CD4-positive, alpha-beta T cell treated with Interleukin-21 for 1 hour (primary cell): ENCODE results near the gene IDI1.
A peak's percentile ranks its signal among the peaks of the same experiment; 100 is the strongest.
"Not testable (repeated sequence)": the region's sequence is repeated elsewhere in the genome, so short reads cannot be mapped to it uniquely, and the experiment has no call there.

Experiments used
- DNase-seq: peaks from one replicate; pipeline ENCODE4 v3.0.0-alpha.2; 2020

The IDI1 gene

DNA sequence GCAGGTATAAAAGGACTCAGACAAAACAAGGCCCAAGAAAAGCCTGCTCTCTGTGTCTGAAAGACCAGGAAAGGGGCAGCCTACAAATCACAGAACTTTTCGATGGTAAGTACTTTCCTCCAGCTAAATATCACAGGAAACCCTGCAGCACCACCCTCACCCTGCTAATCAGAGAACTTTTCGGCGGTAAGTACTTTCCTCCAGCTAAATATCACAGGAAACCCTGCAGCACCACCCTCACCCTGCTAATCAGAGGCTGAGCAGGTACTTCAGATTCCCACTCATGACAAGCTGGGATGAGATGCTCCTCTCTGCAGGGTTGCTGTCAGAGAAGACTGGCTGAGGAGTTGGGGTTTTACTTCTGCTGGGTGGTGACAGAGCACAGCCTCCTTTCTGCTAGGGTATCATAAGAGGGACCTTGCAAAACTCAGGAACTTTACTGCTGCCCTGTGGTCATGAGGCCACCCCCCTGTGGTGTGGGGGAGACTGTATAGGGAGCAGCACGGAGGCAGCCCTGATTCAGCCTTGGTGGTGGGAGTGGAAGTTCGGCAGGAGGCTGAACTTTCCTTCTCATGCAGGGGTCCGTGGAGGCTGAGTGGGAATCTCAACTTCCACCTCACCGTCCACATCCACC lies 14.4 kb upstream of the IDI1 start:
- DNase-seq, result peak; percentile 53

- DNase-seq, result peak; percentile 28
Observed at GRCh38 chr10:1061930-1062774, 13.2 kb upstream of the IDI1 start.

DNA sequence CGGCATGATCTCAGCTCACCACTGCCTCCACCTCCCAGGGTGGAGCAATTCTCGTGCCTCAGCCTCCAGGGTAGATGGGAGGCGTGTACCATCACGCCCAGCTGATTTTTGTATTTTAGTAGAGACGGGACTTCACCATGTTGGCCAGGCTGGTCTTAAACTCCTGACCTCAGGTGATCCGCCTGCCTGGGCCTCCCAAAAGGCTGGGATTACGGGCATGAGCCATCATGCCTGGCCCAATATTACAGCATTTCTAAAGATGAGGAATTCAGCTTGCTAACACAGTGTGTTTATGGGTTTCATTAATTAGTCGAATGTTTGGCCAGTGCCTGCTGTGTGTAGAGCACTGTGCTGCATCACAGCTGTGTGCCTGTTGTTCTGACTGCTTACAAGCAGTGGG lies 11.0 kb upstream of the IDI1 start:
- no peak for DNase-seq

DNA sequence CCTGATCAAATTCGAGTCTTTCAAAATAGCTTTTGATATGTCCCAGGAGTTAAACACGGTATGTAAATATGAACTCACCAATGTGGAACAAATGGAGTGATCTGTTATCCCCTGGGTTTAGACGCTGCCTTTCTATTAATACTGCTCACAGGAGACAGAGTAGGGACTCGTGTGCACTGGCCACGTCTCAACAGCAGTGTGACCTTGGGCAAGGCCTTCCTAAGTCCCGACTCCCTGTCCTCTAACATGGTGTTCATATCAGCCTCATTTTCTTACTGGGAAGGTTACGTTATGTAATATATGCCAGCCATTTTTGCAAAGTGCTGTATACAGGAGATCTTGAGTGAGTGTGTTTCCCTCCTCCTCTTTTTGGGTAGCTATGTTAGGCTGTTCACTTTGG lies 9.1 kb upstream of the IDI1 start:
- no peak for DNase-seq

DNA sequence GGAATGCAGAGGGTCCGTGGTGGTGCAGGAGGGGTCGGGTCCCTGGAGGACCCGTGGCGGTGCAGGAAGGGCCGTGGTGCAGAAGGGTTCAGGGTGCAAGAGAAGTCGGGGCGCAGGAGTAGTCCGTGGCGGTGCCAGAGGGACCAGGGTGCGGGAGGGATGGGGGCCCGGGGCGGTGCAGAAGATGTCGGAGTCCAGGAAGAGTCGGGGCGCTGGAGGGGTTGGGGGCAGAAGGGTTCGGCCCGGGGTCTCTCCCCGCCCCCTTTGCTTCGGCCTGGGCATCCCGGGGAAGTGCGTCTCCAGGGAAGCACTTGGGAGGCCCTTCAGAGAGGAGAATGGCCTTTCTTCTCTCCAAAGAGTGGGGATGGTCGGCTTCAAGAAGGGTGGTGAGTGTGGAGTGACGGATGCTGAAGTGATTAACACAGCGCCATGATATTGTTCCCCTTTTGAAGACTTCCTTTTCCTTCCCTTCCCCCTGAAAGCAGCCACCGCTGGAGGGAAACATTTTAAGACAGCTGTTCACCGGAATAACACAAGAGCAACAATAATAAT lies 8.3 kb upstream of the IDI1 start:
- DNase-seq, result no peak

DNA sequence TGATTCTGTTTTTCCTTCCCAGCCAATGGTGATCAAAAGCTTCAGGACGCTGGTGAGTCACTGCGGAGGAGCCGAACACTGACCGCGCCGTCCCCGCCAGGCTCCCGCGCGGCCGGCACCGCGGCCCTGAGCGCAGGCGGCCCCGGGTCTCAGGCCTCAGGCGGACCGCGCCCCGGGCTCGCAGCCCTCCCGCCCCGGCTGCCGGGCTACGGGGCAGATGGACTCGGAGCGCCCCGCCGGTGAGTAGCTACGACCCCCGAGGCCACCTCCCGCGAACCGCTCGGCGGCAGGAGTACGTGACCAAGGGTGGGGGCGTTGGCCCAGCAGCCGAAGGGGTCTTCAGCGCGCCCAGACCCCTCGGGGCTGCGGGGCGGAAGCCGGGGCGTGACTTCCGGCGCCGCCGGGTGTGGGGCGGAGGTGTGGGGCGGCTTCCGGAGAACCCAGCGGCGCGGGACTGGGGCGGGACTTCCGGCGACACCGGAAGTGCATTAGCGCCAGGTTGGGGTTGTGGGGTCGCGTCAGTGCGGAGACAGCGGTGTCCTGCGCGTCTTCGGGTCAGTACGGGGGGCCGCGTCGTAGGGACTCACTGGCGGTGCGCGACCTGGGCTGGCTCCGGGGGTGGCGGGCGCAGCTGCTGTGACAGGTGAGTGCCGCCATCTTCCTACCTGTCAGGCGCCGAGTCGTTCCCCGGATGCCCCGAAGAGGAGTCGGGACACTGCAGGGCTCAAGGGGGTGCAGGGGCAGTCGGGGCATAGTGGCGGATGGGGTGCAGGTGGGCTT lies 7.6 kb upstream of the IDI1 start, which contains the start of gene WDR37:
Gene WDR37 (plus strand): TSS at position 60 of the 780 bp plus-strand sequence. CDS start 15,771 bp downstream, outside the sequence.
- DNase-seq, result peak; percentile 88

GRCh38 chr10:1054684-1055083 lies 5.8 kb upstream of the IDI1 start:
- no peak for DNase-seq

- peak; percentile 70 for DNase-seq
Observed at GRCh38 chr10:1050554-1050953, 1.6 kb upstream of the IDI1 start.

DNA sequence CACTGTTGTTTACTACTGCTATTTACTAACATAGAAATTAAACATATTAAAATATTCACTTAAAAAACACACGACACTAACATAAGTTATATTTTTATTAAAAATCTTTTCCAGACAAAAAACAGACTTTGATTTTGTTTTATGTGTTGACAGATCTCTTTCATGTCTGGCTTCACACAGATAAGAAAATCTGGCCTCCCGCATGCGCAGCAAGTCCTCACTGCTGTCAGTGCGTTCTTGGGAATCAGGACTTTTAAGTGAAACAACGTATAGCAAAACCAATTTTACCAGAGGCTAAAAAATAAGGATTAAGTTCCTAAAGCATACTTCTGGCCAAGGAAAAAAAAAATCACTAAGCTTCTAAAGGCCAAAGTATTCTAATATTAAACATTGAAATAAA lies 1.2 kb upstream of the IDI1 start:
- peak; percentile 41 for DNase-seq

DNA sequence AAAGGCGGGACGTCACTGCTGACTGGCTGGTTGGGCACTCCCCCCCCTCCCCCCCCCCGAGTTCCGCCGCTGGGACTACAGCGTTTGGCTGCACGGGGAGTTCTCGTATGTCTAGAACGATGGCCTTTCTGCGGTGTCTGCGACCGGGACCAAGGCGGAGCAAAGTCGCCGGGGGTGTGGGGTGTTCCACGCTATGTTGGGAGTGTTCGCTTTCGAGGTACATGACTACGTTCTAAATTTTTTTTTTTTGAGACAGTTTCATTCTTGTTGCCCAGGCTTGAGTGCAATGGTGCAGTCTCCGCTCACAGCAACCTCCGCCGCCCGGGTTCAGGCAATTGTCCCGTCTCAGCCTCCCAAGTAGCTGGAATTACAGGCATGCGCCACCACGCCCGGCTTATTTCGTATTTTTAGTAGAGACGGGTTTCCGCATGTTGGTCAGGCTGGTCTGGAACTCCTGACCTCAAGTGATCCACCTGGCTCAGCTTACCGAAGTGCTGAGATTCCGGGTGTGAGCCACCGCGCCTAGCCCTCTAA lies 573 bp upstream of the IDI1 start:
- no peak for DNase-seq

DNA sequence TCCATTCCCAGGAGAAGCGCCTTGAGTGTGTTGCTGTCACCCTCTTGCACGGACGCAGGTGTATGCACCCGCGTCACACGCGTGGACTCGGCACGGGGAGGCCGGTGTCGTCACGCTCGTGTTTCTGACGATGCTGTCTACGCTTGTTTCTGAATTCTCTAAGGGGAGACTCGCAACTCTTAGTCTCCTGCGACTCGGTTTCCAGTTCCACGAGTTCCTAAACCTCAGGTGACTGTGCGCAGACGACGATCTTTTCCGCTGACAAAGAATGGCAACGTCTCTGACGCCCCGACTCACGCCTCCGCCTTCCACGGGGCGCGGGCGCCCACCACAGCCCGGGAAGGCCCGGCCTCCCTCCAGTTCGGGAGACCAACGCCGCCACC lies 579 bp downstream of the IDI1 start:
- peak; percentile 69 for DNase-seq

DNA sequence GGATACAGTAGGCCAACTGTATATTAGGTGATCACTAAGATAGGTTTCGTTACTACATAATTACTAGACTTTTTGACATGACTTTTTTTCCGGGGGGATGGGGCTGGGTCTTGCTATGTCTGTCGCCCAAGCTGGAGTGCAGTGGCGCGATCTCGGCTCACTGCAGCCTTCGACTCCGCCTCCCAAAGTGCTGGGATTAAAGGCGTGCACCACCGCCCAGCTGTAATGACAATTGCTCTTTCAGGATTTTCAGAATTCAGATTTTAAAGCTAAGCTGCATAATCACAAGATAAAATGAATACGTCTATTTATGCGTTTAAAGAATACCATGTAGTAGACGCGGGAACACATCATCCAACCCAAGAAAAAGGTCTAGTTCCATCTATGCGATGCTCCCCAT lies 982 bp downstream of the IDI1 start:
- DNase-seq, result no peak

DNA sequence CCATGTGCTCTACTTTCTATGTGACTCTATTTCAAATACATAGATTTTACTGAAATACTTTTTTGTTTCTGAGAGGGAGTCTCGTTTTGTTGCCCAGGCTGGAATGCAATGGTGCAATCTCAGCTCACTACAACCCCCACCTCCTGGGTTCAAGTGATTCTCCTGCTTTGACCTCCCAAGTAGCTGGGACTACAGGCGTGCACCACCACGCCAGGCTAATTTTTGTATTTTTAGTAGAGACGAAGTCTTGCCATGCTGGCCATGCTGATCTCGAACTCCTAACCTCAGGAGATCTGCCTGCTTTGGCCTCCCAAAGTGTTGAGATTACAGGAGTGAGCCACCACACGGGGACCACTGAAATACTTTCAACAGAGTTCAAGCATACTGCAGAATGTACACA lies 3.5 kb downstream of the IDI1 start:
- no peak for DNase-seq

GRCh38 chr10:1044964-1045363 lies 4.0 kb downstream of the IDI1 start:
- DNase-seq, result no peak

DNA sequence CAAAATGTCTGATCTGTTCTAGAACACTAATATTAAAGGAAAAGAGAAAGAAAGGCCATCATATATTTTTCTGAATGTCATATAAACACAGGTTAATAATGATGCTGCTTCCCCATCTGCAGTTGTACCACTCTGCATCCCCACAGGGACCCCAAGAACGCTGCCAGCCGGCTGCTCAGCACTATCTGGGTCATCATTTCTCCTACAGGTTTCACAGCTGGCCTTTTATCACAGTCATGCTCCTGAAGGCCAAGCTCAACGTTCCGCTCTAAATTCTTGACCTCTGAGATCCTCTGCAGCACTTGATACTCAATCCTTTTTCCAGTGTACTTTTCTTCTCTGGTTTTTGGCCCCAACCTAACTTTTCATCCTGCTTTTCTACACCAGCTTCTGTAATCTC lies 4.8 kb downstream of the IDI1 start:
- DNase-seq, result no peak

- DNase-seq, result peak; percentile 56
Observed at GRCh38 chr10:1043532-1043995, 5.4 kb downstream of the IDI1 start.

DNA sequence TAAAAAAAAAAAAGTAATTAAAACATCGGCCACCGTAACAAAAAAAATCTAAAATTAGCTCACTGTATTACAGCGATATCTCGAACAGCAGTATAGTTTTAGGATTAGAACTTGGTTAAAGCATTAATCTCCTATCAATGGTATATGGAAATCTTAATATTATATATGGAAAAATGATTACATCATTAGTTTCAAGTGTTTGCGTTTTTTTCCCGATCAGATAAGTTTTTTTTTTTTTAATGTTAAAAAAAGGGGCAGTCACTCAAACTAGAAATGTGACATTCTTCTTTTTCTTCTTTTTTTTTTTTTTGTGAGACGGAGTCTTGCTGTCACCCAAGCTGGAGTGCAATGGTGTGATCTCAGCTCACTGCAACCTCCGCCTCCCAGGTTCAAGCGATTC lies 7.4 kb downstream of the IDI1 start:
- no peak for DNase-seq

DNA sequence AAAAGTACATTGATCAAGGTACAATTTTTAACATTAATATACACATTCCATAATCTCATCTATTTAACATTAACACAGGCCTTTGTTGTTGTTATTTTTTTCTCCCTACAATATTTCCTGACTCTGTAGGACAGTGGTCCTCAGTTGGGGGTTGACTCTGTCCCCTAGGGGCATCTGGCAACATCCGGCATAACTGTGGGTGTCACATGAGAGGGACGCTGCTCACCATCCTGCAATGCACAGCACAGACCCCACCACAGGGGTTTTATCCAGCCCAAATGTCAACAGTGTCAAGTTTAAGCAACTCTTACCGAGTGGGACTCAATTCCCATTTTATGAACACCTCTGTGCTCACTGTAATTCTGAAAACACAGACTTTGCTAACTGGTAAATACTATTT lies 8.8 kb downstream of the IDI1 start:
- DNase-seq, result no peak

DNA sequence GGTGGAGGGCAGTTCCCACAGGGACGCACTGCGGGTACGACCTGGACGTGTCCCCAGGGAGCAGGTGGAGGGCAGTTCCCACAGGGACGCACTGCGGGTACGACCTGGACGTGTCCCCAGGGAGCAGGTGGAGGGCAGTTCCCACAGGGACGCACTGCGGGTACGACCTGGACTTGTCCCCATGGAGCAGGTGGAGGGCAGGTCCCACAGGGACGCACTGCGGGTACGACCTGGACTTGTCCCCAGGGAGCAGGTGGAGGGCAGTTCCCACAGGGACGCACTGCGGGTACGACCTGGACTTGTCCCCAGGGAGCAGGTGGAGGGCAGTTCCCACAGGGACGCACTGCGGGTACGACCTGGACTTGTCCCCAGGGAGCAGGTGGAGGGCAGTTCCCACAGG lies 10.2 kb downstream of the IDI1 start:
- not testable (repeated sequence) for DNase-seq

DNA sequence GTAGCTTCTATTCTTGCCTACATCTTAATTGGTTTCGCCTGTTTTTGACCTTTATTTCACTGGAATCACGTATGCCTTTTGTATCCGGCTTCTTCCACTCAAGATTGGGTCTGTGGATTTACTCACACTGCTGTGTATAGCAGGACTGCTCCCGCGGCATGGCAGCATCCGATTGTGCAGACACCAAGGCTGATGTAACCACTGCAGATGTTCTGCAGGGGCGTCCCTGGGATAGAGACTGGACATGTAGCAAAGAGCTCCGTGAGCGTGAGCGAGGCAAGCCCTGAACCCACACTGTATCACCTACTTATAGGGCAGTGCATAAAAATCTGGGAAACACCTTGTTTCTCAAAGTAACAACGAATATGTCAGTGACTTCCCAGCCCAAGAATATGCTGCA lies 11.8 kb downstream of the IDI1 start:
- DNase-seq, result no peak

GRCh38 chr10:1036341-1036791 lies 12.6 kb downstream of the IDI1 start:
- DNase-seq, result peak; percentile 35

GRCh38 chr10:1035201-1035600 lies 13.7 kb downstream of the IDI1 start:
- no peak for DNase-seq

DNA sequence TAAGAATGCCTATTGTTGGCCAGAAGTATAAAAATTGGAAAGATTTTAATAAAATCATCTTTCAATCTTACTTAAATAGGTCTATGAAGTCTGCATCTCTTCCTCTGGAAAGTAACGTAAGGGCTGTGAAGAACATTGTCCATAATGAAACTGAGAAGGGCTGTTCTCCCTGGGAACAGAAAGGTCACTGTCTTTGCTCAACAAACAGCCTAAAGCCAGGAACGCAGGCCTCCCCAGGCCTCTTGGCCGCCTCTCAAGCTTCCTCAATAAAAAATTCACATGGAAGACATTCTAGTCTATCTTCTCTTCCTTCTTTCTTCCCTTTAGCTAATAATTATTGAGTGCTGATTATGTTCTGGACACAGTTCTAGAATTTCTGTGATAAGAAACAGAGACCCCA lies 14.2 kb downstream of the IDI1 start:
- DNase-seq, result no peak
